Subcutaneous abdominal adipose tissue (tissue), 5 donors: ENCODE measurements around the gene NAA38.

Experiments used
- H3K27ac ChIP-seq: one replicate; pipeline ENCODE4 v1.7.0; 2013; ENCODE audit warnings: low read depth, mild to moderate bottlenecking, inconsistent platforms, low read length, moderate library complexity
- H3K27me3 ChIP-seq, 5 donors: one replicate each; pipeline ENCODE4 v1.7.0; 2013; ENCODE audit warnings: low read length in 5 of 5, inconsistent platforms in 1 of 5; ENCODE audit not compliant: control insufficient read depth in 5 of 5, insufficient read depth in 4 of 5
- H3K36me3 ChIP-seq, 5 donors: one replicate each; pipeline ENCODE4 v1.7.0; 2013; ENCODE audit warnings: low read length in 5 of 5; ENCODE audit not compliant: control insufficient read depth in 5 of 5, insufficient read depth in 5 of 5
- H3K4me1 ChIP-seq, 5 donors: one replicate each; pipeline ENCODE4 v1.7.0; 2013; ENCODE audit warnings: low read length in 5 of 5, mild to moderate bottlenecking in 3 of 5, moderate library complexity in 1 of 5; ENCODE audit not compliant: control insufficient read depth in 5 of 5, insufficient read depth in 5 of 5
- H3K4me3 ChIP-seq, 5 donors: one replicate each; pipeline ENCODE4 v1.7.0; 2013; ENCODE audit warnings: low read length in 5 of 5, low read depth in 1 of 5
- H3K9ac ChIP-seq, 5 donors: one replicate each; pipeline ENCODE4 v1.7.0; 2013; ENCODE audit warnings: low read length in 5 of 5, mild to moderate bottlenecking in 4 of 5, moderate library complexity in 3 of 5
- H3K9me3 ChIP-seq, 5 donors: one replicate each; pipeline ENCODE4 v1.7.0; 2013; ENCODE audit warnings: low read length in 5 of 5; ENCODE audit not compliant: control insufficient read depth in 5 of 5
- donor health status: healthy.
- donor health status: healthy.
- donor health status: healthy.
- donor health status: healthy.
- donor health status: healthy.

The NAA38 gene

GRCh38 chr17:7841396-7841914 is 15.9 kb downstream of the NAA38 start:
- Histone ChIP-seq H3K36me3 (peaks cover 0 to 22% (median 10%) of the 10 kb centered on the region in 5 donors), H3K27ac (peak overlapping the region; percentile 100), H3K9me3 (no peaks in the 10 kb centered on the region), H3K9ac (peak overlapping the region; percentile 81 to 100 (median 99)), H3K4me1 (peaks cover 19 to 74% (median 57%) of the 10 kb centered on the region in 5 donors), H3K27me3 (peaks cover 0 to 6% (median 0%) of the 10 kb centered on the region in 5 donors), H3K4me3 (peak overlapping the region; percentile 77 to 94 (median 82))

GRCh38 chr17:7840875-7841274 is 16.5 kb downstream of the NAA38 start:
- peak overlapping the region; percentile 56 to 94 (median 82) for H3K4me3 ChIP-seq
- H3K4me1 ChIP-seq: peaks cover 19 to 80% (median 60%) of the 10 kb centered on the region in 5 donors
- H3K9me3 ChIP-seq: no peaks in the 10 kb centered on the region
- H3K36me3 ChIP-seq: peaks cover 0 to 17% (median 5%) of the 10 kb centered on the region in 5 donors
- peaks cover 0 to 6% (median 0%) of the 10 kb centered on the region in 5 donors for H3K27me3 ChIP-seq
- peak overlapping the region; percentile 100 for H3K27ac ChIP-seq
- H3K9ac ChIP-seq: peak overlapping the region; percentile 65 to 83 (median 74)

GRCh38 chr17:7840441-7840840 is 16.9 kb downstream of the NAA38 start:
- Histone ChIP-seq H3K9ac (peak overlapping the region in 3 of 5 donors; percentile 24 to 74 (median 65)), H3K9me3 (no peaks in the 10 kb centered on the region), H3K4me1 (peaks cover 20 to 79% (median 57%) of the 10 kb centered on the region in 5 donors), H3K27me3 (peaks cover 0 to 6% (median 0%) of the 10 kb centered on the region in 5 donors), H3K36me3 (peaks cover 0 to 14% (median 2%) of the 10 kb centered on the region in 5 donors), H3K4me3 (peak overlapping the region in 1 of 5 donors; percentile 91), H3K27ac (peak overlapping the region; percentile 100)

GRCh38 chr17:7839876-7840261 is 17.5 kb downstream of the NAA38 start:
- Histone ChIP-seq H3K4me1 (peaks cover 21 to 74% (median 51%) of the 10 kb centered on the region in 5 donors), H3K36me3 (peaks cover 0 to 11% (median 0%) of the 10 kb centered on the region in 5 donors), H3K4me3 (no peak overlapping the region), H3K9ac (peak overlapping the region in 1 of 5 donors; percentile 65), H3K27me3 (peaks cover 0 to 6% (median 0%) of the 10 kb centered on the region in 5 donors), H3K9me3 (no peaks in the 10 kb centered on the region), H3K27ac (peak overlapping the region; percentile 100)

- peaks cover 0 to 11% (median 0%) of the 10 kb centered on the region in 5 donors for H3K36me3 ChIP-seq
- peaks cover 19 to 73% (median 47%) of the 10 kb centered on the region in 5 donors for H3K4me1 ChIP-seq
- peaks cover 0 to 6% (median 0%) of the 10 kb centered on the region in 5 donors for H3K27me3 ChIP-seq
- no peaks in the 10 kb centered on the region for H3K9me3 ChIP-seq
- peak overlapping the region in 1 of 5 donors; percentile 48 for H3K4me3 ChIP-seq
- H3K9ac ChIP-seq: peak overlapping the region in 2 of 5 donors; percentile 2 to 71
- H3K27ac ChIP-seq: peak overlapping the region; percentile 100
Observed at GRCh38 chr17:7839190-7839875, 18.0 kb downstream of the NAA38 start.

- peak overlapping the region in 4 of 5 donors; percentile 2 to 97 (median 37) for H3K9ac ChIP-seq
- peaks cover 0 to 6% (median 0%) of the 10 kb centered on the region in 5 donors for H3K27me3 ChIP-seq
- H3K4me1 ChIP-seq: peaks cover 19 to 69% (median 49%) of the 10 kb centered on the region in 5 donors
Observed at GRCh38 chr17:7838090-7839075, 19.0 kb downstream of the NAA38 start.

GRCh38 chr17:7837408-7838088 is 19.8 kb downstream of the NAA38 start:
- Histone ChIP-seq H3K4me1 (peaks cover 17 to 70% (median 54%) of the 10 kb centered on the region in 5 donors), H3K27me3 (no peaks in the 10 kb centered on the region), H3K27ac (peak overlapping the region; percentile 100), H3K4me3 (peak overlapping the region; percentile 69 to 89 (median 87)), H3K9ac (peak overlapping the region; percentile 38 to 97 (median 87)), H3K36me3 (peaks cover 0 to 9% (median 0%) of the 10 kb centered on the region in 5 donors), H3K9me3 (no peaks in the 10 kb centered on the region)

More at GRCh38 chr17:7838090-7839075, 19.0 kb downstream of the NAA38 start:
- Histone ChIP-seq H3K4me3 (peak overlapping the region in 4 of 5 donors; percentile 69 to 89 (median 82)), H3K36me3 (peaks cover 0 to 11% (median 0%) of the 10 kb centered on the region in 5 donors), H3K27ac (peak overlapping the region; percentile 100), H3K9me3 (no peaks in the 10 kb centered on the region)

GRCh38 chr17:7836596-7837407 is 20.6 kb downstream of the NAA38 start:
- peak overlapping the region; percentile 79 to 97 (median 91) for H3K9ac ChIP-seq
- peaks cover 17 to 67% (median 54%) of the 10 kb centered on the region in 5 donors for H3K4me1 ChIP-seq
- no peaks in the 10 kb centered on the region for H3K27me3 ChIP-seq
- H3K36me3 ChIP-seq: peaks cover 0 to 9% (median 0%) of the 10 kb centered on the region in 5 donors
- H3K4me3 ChIP-seq: peak overlapping the region; percentile 69 to 89 (median 87)
- H3K9me3 ChIP-seq: no peaks in the 10 kb centered on the region
- peak overlapping the region; percentile 100 for H3K27ac ChIP-seq
